SU-DHL-6 (cell line): ENCODE results near the gene CDK19.

ENCODE experiments used
- H2AFZ ChIP-seq: fragments of 200-600 bp; sonication (generic); 2 replicates; pipeline ENCODE4 v1.6.1; 2014; ENCODE audit warnings: low read depth, mild to moderate bottlenecking, moderate library complexity, mixed read lengths, antibody characterized with exemption, low read length; ENCODE audit not compliant: severe bottlenecking
- H3F3A ChIP-seq: fragments of 200-600 bp; shearing (Covaris generic); 2 replicates; pipeline ENCODE4 v1.6.0; 2016; ENCODE audit warnings: antibody characterized with exemption, mild to moderate bottlenecking; ENCODE audit not compliant: insufficient read depth
- H3K27ac ChIP-seq: fragments of 200-600 bp; sonication (generic); 2 replicates; pipeline ENCODE4 v1.5.1; 2016; ENCODE audit warnings: low read depth, mild to moderate bottlenecking, low read length, moderate library complexity, mixed read lengths
- H3K27me3 ChIP-seq: fragments of 200-600 bp; sonication (generic), shearing (Covaris generic); 2 replicates; pipeline ENCODE4 v1.6.0; 2014; ENCODE audit warnings: mild to moderate bottlenecking, low read length
- H3K36me3 ChIP-seq: fragments of 200-600 bp; sonication (generic); 2 replicates; pipeline ENCODE4 v1.6.1; 2014; ENCODE audit warnings: mild to moderate bottlenecking, low read length, mixed read lengths
- H3K4me2 ChIP-seq: fragments of 300-600, 200-600 bp; shearing (Covaris generic), sonication (generic); 2 replicates; pipeline ENCODE4 v1.6.0; 2014; ENCODE audit warnings: low read length, low read depth, mild to moderate bottlenecking; ENCODE audit not compliant: poor library complexity, severe bottlenecking
- H3K4me3 ChIP-seq: fragments of 200-600 bp; sonication (generic); 2 replicates; pipeline ENCODE4 v1.5.1; 2014; ENCODE audit warnings: antibody characterized with exemption, low read length, mild to moderate bottlenecking, mixed read lengths; ENCODE audit not compliant: insufficient read depth, poor library complexity, severe bottlenecking
- H3K79me2 ChIP-seq: fragments of 200-600 bp; sonication (generic); 2 replicates; pipeline ENCODE4 v1.6.1; 2014; ENCODE audit warnings: mild to moderate bottlenecking, low read length, moderate library complexity; ENCODE audit not compliant: insufficient read depth
- H3K9ac ChIP-seq: fragments of 200-600 bp; sonication (generic); 2 replicates; pipeline ENCODE4 v1.7.0; 2014; ENCODE audit warnings: mild to moderate bottlenecking, low read length
- H3K9me2 ChIP-seq: fragments of 200-600 bp; sonication (generic); replicated peaks from 2 replicates; pipeline ENCODE4 v1.6.1; 2014; ENCODE audit warnings: low read length; ENCODE audit not compliant: insufficient read depth
- H3K9me3 ChIP-seq: fragments of 200-600 bp; sonication (generic); 2 replicates; pipeline ENCODE4 v1.6.1; 2014; ENCODE audit warnings: low read length, mixed read lengths; ENCODE audit not compliant: insufficient read depth
- H4K20me1 ChIP-seq: fragments of 200-600 bp; sonication (generic); 2 replicates; pipeline ENCODE4 v1.6.1; 2014; ENCODE audit warnings: low read depth, mild to moderate bottlenecking, antibody characterized with exemption, low read length, moderate library complexity, mixed read lengths
- EZH2phosphoT487 ChIP-seq: fragments of 200-600 bp; sonication (generic), shearing (Covaris generic); conservative IDR thresholded peaks from 2 replicates; pipeline ENCODE4 v1.6.1; 2018; ENCODE audit warnings: mild to moderate bottlenecking, antibody characterized with exemption, low read length, moderate library complexity, mixed read lengths
- TF ChIP-seq, protein P1 (sequence below): fragments of 200-600 bp; sonication (generic); IDR thresholded peaks from one replicate; pipeline ENCODE4 v1.5.1; 2017; ENCODE audit warnings: antibody characterized with exemption, mild to moderate bottlenecking, low read length, moderate library complexity; ENCODE audit not compliant: insufficient read depth, poor library complexity, severe bottlenecking

The CDK19 gene

DNA sequence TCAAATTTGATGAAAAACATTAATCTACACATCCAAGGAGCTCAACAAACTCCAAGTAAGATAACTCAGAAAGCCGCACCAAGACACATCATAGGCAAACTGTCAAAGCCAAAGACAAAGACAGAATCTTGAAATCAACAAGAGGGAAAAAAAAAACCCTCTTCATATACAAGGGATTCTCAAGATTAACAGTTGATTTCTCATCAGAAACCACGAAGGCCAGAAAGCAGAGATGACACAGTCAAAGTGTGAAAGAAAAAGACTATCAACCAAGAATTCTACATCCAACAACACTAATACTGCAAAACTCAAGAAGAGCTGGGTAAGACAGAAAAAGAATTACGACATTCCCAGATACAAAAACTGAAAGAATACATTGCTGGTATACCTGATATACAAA is 73.8 kb downstream of the CDK19 start:
- Histone ChIP-seq H3K4me3 (no peak overlapping the region), H3K9me2 (no peaks in the 10 kb centered on the region), H4K20me1 (no peaks in the 10 kb centered on the region), H3F3A (no peaks in the 10 kb centered on the region), H3K9ac (no peak overlapping the region), H3K27me3 (no peaks in the 10 kb centered on the region), H3K36me3 (peaks cover 27% of the 10 kb centered on the region), H3K27ac (no peak overlapping the region), H3K9me3 (peaks cover 16% of the 10 kb centered on the region; the same call in 1 of the 2 replicates), H2AFZ (no peak overlapping the region), H3K79me2 (no peaks in the 10 kb centered on the region), H3K4me2 (no peak overlapping the region)
- TF ChIP-seq, protein P1, sequence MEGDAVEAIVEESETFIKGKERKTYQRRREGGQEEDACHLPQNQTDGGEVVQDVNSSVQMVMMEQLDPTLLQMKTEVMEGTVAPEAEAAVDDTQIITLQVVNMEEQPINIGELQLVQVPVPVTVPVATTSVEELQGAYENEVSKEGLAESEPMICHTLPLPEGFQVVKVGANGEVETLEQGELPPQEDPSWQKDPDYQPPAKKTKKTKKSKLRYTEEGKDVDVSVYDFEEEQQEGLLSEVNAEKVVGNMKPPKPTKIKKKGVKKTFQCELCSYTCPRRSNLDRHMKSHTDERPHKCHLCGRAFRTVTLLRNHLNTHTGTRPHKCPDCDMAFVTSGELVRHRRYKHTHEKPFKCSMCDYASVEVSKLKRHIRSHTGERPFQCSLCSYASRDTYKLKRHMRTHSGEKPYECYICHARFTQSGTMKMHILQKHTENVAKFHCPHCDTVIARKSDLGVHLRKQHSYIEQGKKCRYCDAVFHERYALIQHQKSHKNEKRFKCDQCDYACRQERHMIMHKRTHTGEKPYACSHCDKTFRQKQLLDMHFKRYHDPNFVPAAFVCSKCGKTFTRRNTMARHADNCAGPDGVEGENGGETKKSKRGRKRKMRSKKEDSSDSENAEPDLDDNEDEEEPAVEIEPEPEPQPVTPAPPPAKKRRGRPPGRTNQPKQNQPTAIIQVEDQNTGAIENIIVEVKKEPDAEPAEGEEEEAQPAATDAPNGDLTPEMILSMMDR = no peak
- no peak for TF ChIP-seq EZH2phosphoT487

DNA sequence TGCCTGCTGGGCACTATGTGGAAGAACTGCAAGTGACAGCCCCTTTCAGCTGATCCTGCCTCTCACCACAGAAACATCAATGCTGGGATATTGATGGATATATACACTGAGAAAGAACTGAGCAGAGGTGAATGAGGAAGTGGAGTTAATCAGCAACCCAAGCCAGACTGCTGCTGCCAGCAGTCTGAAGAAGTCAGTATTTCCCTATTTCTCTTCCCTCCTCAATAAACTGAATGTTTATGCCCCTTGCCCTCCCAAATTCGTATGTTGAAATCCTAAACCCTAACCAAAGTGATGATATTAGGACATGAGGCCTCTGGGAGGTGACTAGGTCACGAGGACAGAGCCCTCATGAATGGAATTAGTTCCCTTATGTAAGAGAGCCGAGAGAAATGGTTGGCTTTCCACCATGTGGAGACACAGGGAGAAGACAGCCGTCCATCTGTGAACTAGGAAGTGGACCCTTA is 76.3 kb downstream of the CDK19 start:
- Histone ChIP-seq H3K27ac (no peak overlapping the region), H3K27me3 (no peaks in the 10 kb centered on the region), H2AFZ (no peak overlapping the region), H3K4me2 (no peak overlapping the region), H3F3A (no peaks in the 10 kb centered on the region; the same call in 1 of the 2 replicates), H3K9me2 (no peaks in the 10 kb centered on the region), H4K20me1 (no peaks in the 10 kb centered on the region), H3K79me2 (no peaks in the 10 kb centered on the region), H3K4me3 (no peak overlapping the region), H3K9me3 (peaks cover 16% of the 10 kb centered on the region; the same call in 1 of the 2 replicates), H3K36me3 (peaks cover 25% of the 10 kb centered on the region), H3K9ac (no peak overlapping the region)
- no peak for TF ChIP-seq EZH2phosphoT487
- TF ChIP-seq, protein P1 = no peak

DNA sequence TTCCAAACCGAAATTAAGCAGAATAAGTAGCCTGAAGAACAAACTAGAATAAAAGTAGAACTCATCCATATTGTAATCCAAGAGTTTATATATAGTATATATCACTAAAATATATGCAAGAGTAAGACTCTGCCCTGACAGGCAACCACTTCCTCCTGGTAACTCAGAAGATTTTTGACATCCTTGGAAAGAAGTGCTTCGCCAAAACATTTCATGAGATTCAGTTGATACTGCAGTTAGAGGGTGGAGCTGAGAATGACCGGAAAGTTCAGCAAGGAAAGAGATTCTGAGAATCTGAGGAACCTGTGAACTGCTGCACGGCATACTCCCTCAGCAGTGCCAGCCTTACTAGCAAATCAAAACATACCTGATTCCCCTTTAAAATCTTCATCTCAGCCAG is 79.6 kb downstream of the CDK19 start:
- H3K79me2 ChIP-seq = no peaks in the 10 kb centered on the region
- H2AFZ ChIP-seq = no peak overlapping the region
- TF ChIP-seq EZH2phosphoT487 = no peak
- TF ChIP-seq, protein P1 = no peak
- no peaks in the 10 kb centered on the region; the same call in 1 of the 2 replicates for H3F3A ChIP-seq
- no peak overlapping the region for H3K4me2 ChIP-seq
- no peaks in the 10 kb centered on the region for H4K20me1 ChIP-seq
- H3K36me3 ChIP-seq = peaks cover 5% of the 10 kb centered on the region; the same call in 1 of the 2 replicates
- H3K9me3 ChIP-seq = no peaks in the 10 kb centered on the region
- no peak overlapping the region for H3K9ac ChIP-seq
- no peaks in the 10 kb centered on the region for H3K9me2 ChIP-seq
- H3K27ac ChIP-seq = no peak overlapping the region
- no peaks in the 10 kb centered on the region for H3K27me3 ChIP-seq
- H3K4me3 ChIP-seq = no peak overlapping the region
